Measurements from ENCODE around the gene LGSN. TPM values are rescaled to one million over a fixed set of nuclear protein-coding genes. Genes with fewer than 3 reads are reported as not detected.

Gene LGSN
- total and polyA plus RNA-seq, 2 experiments from 2014 or later = 0.15 to 0.45 TPM

GRCh38 chr6:63246581-63246980, 73.2 kb downstream of the LGSN start:
- DNase-seq (ENCODE audit: low spot score) (no peak), ATAC-seq (no peak)
- TF ChIP-seq STAT1 (IDR thresholded peaks at IDR 0.05; ENCODE audit: unreplicated experiment) (no peak), ZNF114 (CRISPR knock-in tag; IDR thresholded peaks at IDR 0.05) (no peak), POLR2AphosphoS5 (IDR thresholded peaks at IDR 0.05; ENCODE audit: low read depth) (no peak), EZH2 (IDR thresholded peaks at IDR 0.05; ENCODE audit: low read depth, unreplicated experiment) (no peak), JUNB (IDR thresholded peaks at IDR 0.05; ENCODE audit: unreplicated experiment) (no peak), EZH2phosphoT487 (IDR thresholded peaks at IDR 0.05; ENCODE audit: unreplicated experiment) (no peak), CTCF (conservative IDR thresholded peaks at IDR 0.05; ENCODE audit: low read depth in 2 of 2) (no peak), REST (IDR thresholded peaks at IDR 0.05; ENCODE audit: unreplicated experiment) (no peak), ETS1 (IDR thresholded peaks at IDR 0.05) (no peak), ZNF331 (CRISPR knock-in tag; IDR thresholded peaks at IDR 0.05; ENCODE audit: low read depth) (no peak), NANOG (IDR thresholded peaks at IDR 0.05; ENCODE audit: borderline replicate concordance) (no peak), CREB1 (CRISPR knock-in tag; IDR thresholded peaks at IDR 0.05; ENCODE audit: low read depth) (no peak), ZNF462 (CRISPR knock-in tag; IDR thresholded peaks at IDR 0.05) (no peak)
- no peaks in the 10 kb centered on the region for H3K36me3 Mint-ChIP-seq (ENCODE audit: low read depth)
- Histone ChIP-seq H3K4me1 (ENCODE audit: insufficient read depth) (no peaks in the 10 kb centered on the region), H3K4me2 (no peak overlapping the region), H3F3A (replicated peaks; ENCODE audit: low read depth) (no peaks in the 10 kb centered on the region), H3K27ac (ENCODE audit: low read depth) (no peak overlapping the region), H3K27me3 (ENCODE audit: insufficient read depth) (no peaks in the 10 kb centered on the region), H3K36me3 (ENCODE audit: insufficient read depth) (no peaks in the 10 kb centered on the region), H2AFZ (no peak overlapping the region), H3K4me3 (no peak overlapping the region), H3K79me2 (replicated peaks; ENCODE audit: insufficient read depth) (no peaks in the 10 kb centered on the region), H4K20me1 (replicated peaks; ENCODE audit: insufficient read depth) (no peaks in the 10 kb centered on the region), H3K9me2 (ENCODE audit: insufficient read depth) (no peaks in the 10 kb centered on the region; the same call in 1 of the 2 replicates)
- H3K4me1 Mint-ChIP-seq = no peaks in the 10 kb centered on the region
- H3K27ac Mint-ChIP-seq = no peak overlapping the region
- no peak overlapping the region for H3K4me3 Mint-ChIP-seq
- no peaks in the 10 kb centered on the region for H3K27me3 Mint-ChIP-seq (ENCODE audit: insufficient read depth, low read depth, poor library complexity)
- peaks cover 5% of the 10 kb centered on the region; the same call in 1 of the 3 replicates for H3K9me3 Mint-ChIP-seq

Data from GM23338 (cell line).